K562 (cell line): ENCODE data around the gene CFAP410. TPM values are rescaled to one million over a fixed set of nuclear protein-coding genes. Genes with fewer than 3 reads are reported as not detected.

Experiments used
- ATAC-seq: fragments of 200-7000 bp; cut with Tn5 transposase; 3 replicates; pipeline ENCODE4 v1.9.1; 2020; ENCODE audit warnings: moderate library complexity
- BruUV-seq: library from RNA; stranded (reverse); fragments of 400-500 nt; replicated peaks from 2 replicates; lab custom pipeline; 2021; lab: Mats Ljungman, UMichigan
- CTCF ChIA-PET: fragments of 300-600 bp; formaldehyde crosslinking; extraction: SDS; loops from one replicate; lab custom pipeline; 2021; ENCODE audit warnings: low intra/inter-chr PET ratio; lab: Yijun Ruan, JAX
- POLR2A ChIA-PET: fragments of 300-600, 350-650 bp; sonication (Branson Sonifier 250); formaldehyde crosslinking; extraction: SDS; loops from one replicate; lab custom pipeline; 2021; ENCODE audit warnings: antibody characterized with exemption, inconsistent platforms; lab: Yijun Ruan, JAX
- DNase-seq, 4 experiments: peaks; one replicate each; pipeline versions ENCODE4 v3.0.0 to v3.0.0-alpha.2; 2011 to 2018; ENCODE audit warnings: low spot score in 3 of 4, mixed read lengths in 3 of 4; ENCODE audit errors: extremely low read depth in 1 of 4
- FAIRE-seq: peaks from 2 replicates; lab custom pipeline; 2011; peaks lifted over from hg19 to GRCh38; lab: Jason Lieb, UNC
- H2AFZ ChIP-seq: 2 replicates; pipeline ENCODE4 v1.6.0; 2011; ENCODE audit warnings: low read depth, low read length, control low read depth, inconsistent platforms
- H3K27ac ChIP-seq: fragments of 200-600 bp; 3 replicates; pipeline ENCODE4 v1.8.0; 2011; ENCODE audit warnings: low read depth, mild to moderate bottlenecking, control low read depth, inconsistent platforms, low read length, moderate library complexity, mixed read lengths; ENCODE audit errors: extremely low read depth
- H3K27me3 ChIP-seq, 2 experiments: fragments of 300-600 bp in 1 of 2; 2 replicates in 1 of 2; 3 replicates in 1 of 2; pipeline versions ENCODE4 v1.6.0 to v1.8.0; 2011; ENCODE audit warnings: inconsistent platforms in 2 of 2, low read length in 2 of 2, mild to moderate bottlenecking in 1 of 2, mixed read lengths in 1 of 2, moderate library complexity in 1 of 2; ENCODE audit not compliant: control insufficient read depth in 2 of 2, insufficient read depth in 2 of 2
- H3K36me3 ChIP-seq: fragments of 300-600 bp; 3 replicates; pipeline ENCODE4 v1.8.0; 2011; ENCODE audit warnings: mild to moderate bottlenecking, low read length, inconsistent platforms; ENCODE audit not compliant: control insufficient read depth, insufficient read depth
- H3K4me1 ChIP-seq, 2 experiments: fragments of 200-600 bp in 1 of 2; replicated peaks in 1 of 2; 2 replicates in 1 of 2; 3 replicates in 1 of 2; pipeline versions ENCODE4 v1.5.1 to v1.8.0; 2011; ENCODE audit warnings: inconsistent platforms in 2 of 2, low read length in 2 of 2, mild to moderate bottlenecking in 1 of 2, mixed read lengths in 1 of 2, moderate library complexity in 1 of 2; ENCODE audit not compliant: control insufficient read depth in 2 of 2, insufficient read depth in 2 of 2
- H3K4me2 ChIP-seq: 2 replicates; pipeline ENCODE4 v1.6.1; 2011; ENCODE audit warnings: low read length, control low read depth, inconsistent platforms, mixed read lengths; ENCODE audit not compliant: insufficient read depth
- H3K4me3 ChIP-seq: fragments of 200-600 bp; sonication (generic), shearing (Covaris generic); 2 replicates; pipeline ENCODE4 v1.5.1; 2016; ENCODE audit warnings: control low read depth, inconsistent platforms
- H3K79me2 ChIP-seq: fragments of 200-600 bp; 3 replicates; pipeline ENCODE4 v1.8.0; 2011; ENCODE audit warnings: low read length, inconsistent platforms; ENCODE audit not compliant: control insufficient read depth, insufficient read depth
- H3K9ac ChIP-seq, 2 experiments: 2 replicates each; pipeline versions ENCODE4 v1.6.0 to v1.6.1; 2011; ENCODE audit warnings: low read depth in 2 of 2, low read length in 2 of 2, control low read depth in 1 of 2, inconsistent platforms in 1 of 2, mild to moderate bottlenecking in 1 of 2, mixed read lengths in 1 of 2; ENCODE audit not compliant: insufficient read depth in 1 of 2
- H3K9me1 ChIP-seq: one replicate; pipeline ENCODE4 v1.6.0; 2011; ENCODE audit warnings: inconsistent platforms, mild to moderate bottlenecking, low read length, moderate library complexity; ENCODE audit not compliant: control insufficient read depth, insufficient read depth
- H3K9me3 ChIP-seq: replicated peaks from 2 replicates; pipeline ENCODE4 v1.5.1; 2011; ENCODE audit warnings: low read depth, low read length, inconsistent platforms; ENCODE audit not compliant: control insufficient read depth, insufficient read depth
- H4K20me1 ChIP-seq: replicated peaks from 2 replicates; pipeline ENCODE4 v1.6.1; 2011; ENCODE audit warnings: low read length, inconsistent platforms, mixed read lengths; ENCODE audit not compliant: control insufficient read depth, insufficient read depth
- BCOR ChIP-seq: fragments of 450-650 bp; IDR thresholded peaks from 2 replicates; pipeline ENCODE4 v1.6.1; 2016
- BRCA1 ChIP-seq, 2 experiments: fragments of 450-650 bp in 1 of 2; sonication (generic) in 1 of 2; formaldehyde crosslinking in 1 of 2; IDR thresholded peaks; 2 replicates each; pipeline versions ENCODE4 v1.5.0 to v1.6.1; 2017 to 2020; ENCODE audit warnings: mild to moderate bottlenecking in 1 of 2, missing genetic modification reagents in 1 of 2
- CBX3 ChIP-seq, 2 experiments: IDR thresholded peaks; 1 replicate in 1 of 2; 2 replicates in 1 of 2; pipeline ENCODE4 v1.6.1; 2012; ENCODE audit warnings: inconsistent platforms in 2 of 2, low read length in 2 of 2, borderline replicate concordance in 1 of 2, control low read depth in 1 of 2
- GABPB1 ChIP-seq: sonication (generic); formaldehyde crosslinking; IDR thresholded peaks from 2 replicates; pipeline ENCODE4 v1.8.0; 2022; ENCODE audit warnings: mild to moderate bottlenecking, missing genetic modification reagents
- GTF2F1 ChIP-seq: IDR thresholded peaks from 2 replicates; pipeline ENCODE4 v1.6.1; 2011; ENCODE audit warnings: low read depth, low read length, improper control_type of control experiment
- NEUROD1 ChIP-seq: fragments of 150-350 bp; IDR thresholded peaks from 2 replicates; pipeline ENCODE4 v1.6.1; 2014; ENCODE audit warnings: borderline replicate concordance, low read length, low read depth; ENCODE audit not compliant: partially characterized antibody
- RBM17 ChIP-seq: fragments of 200-400 bp; formaldehyde crosslinking; IDR thresholded peaks from 2 replicates; pipeline ENCODE4 v1.6.1; 2017; ENCODE audit warnings: low read depth, mild to moderate bottlenecking, low read length, borderline replicate concordance
- TARDBP ChIP-seq: fragments of 450-650 bp; IDR thresholded peaks from 2 replicates; pipeline ENCODE4 v1.6.1; 2016
- ZNF324 ChIP-seq: fragments of 250-450 bp; sonication (Bioruptor Pico); IDR thresholded peaks from 2 replicates; pipeline ENCODE4 v1.4.0; 2020; ENCODE audit warnings: mild to moderate bottlenecking
- WGBS: fragments of 100-300 bp; shearing (Covaris generic); methylation state at CpG from one replicate; pipeline ENCODE4 v1.1.6; 2016; ENCODE audit warnings: low coverage, mixed read lengths; ENCODE audit not compliant: insufficient coverage; ENCODE audit errors: missing lambda C conversion rate; 5-methylcytosine and 5-hydroxymethylcytosine counted together
- in situ Hi-C: fragments of 300-500 bp; cut with MboI; formaldehyde crosslinking; loops from 4 replicates; pipeline ENCODE4 v1.15.0; 2018; ENCODE audit warnings: inconsistent platforms, mixed read lengths
- intact Hi-C: fragments of 100-400 bp; cut with micrococcal nuclease; formaldehyde crosslinking; loops from 2 replicates; pipeline ENCODE4 v1.14.2; 2022
- polyA plus RNA-seq, 8 experiments: library from polyadenylated mRNA; depleted of rRNA in 4 of 8; stranded (reverse) in 5 of 8; unstranded in 3 of 8; fragments of >200 nt; fragmentation: Nextera tagmentation in 2 of 8; fragmentation: Illumina TruSeq in 1 of 8; extraction: Ambion mirVana in 2 of 8; extraction: Trizol in 1 of 8; gene quantifications; 2 replicates each; pipeline versions ENCODE4 v1.2.1 to v1.2.3, GENCODE V29; 2011 to 2014; ENCODE audit warnings: inconsistent platforms in 1 of 8, missing spikeins in 1 of 8
- total RNA-seq, 7 experiments: library from RNA; depleted of rRNA in 6 of 7; stranded (reverse); fragments of >200 nt in 6 of 7; fragmentation: Illumina TruSeq in 2 of 7; extraction: Trizol in 2 of 7; gene quantifications; 2 replicates each; pipeline versions ENCODE4 v1.2.1 to v1.2.3, GENCODE V29; 2011 to 2021; ENCODE audit warnings: low replicate concordance in 1 of 7
- TF ChIP-seq, protein P1 (sequence below): fragments of 450-650 bp; IDR thresholded peaks from 2 replicates; pipeline ENCODE4 v1.6.1; 2016; ENCODE audit warnings: low read depth, mild to moderate bottlenecking, moderate library complexity
- TF ChIP-seq, protein P2 (sequence below): sonication (generic); formaldehyde crosslinking; IDR thresholded peaks from 2 replicates; pipeline ENCODE4 v1.8.1; 2023; ENCODE audit warnings: missing genetic modification reagents, mild to moderate bottlenecking, borderline replicate concordance

Gene CFAP410
- total and polyA plus RNA-seq, 9 of the 15 experiments (the other 6 are each of a cell fraction or from before 2014, with no cell fraction given), result 0.07 to 17.3 (median 2.3) TPM

DNA sequence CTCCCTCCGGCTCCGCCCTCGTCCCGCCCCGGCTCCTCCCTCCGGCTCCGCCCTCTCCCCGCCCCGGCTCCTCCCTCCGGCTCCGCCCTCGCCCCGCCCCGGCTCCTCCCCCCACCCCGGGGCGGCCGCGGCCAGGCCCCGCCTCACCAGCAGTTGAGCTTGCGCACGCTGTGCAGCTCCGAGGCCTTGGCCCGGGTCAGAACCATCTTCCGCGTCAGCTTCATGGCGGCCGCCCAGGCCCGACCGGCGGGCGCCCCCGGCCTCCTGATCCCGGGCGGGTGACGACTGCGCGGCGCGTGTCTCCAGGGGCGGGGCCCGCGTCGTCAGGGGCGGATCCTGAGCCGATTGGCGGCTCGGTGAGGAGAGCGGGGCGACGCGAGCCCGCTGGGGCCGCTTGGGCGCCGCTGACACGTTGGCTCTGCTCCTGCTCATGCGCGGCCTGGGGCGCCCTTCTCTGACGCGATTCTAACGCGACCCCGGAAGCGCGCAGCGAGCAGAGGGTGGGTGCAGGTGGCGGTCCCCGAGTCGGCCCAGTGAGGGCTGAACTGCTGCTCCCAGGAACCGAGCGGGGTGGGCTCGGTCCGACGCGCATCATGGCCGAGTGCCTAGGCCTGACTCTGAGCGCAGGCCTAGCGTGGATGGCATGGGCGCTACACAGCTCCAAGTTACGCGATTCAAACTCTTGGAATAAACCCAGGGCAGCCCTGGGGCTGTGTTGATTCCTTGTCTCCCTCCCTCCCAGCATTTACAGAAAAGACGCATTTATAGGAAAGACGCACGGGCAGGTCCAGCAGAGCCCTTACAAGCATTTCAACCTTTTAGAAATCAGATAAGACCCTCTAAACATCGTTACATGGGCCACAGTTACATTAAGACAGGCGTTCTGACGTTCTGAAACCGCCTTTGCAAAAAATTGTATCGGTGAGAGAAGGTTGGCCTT lies at the start of gene CFAP410 (continued):
- TF ChIP-seq BRCA1 (IDR thresholded peaks at IDR 0.05) (no peak), BRCA1 (CRISPR knock-in tag; IDR thresholded peaks at IDR 0.05) (no peak), BCOR (no peak), GTF2F1 (no peak), RBM17 (no peak), NEUROD1 (peak; percentile 61), GABPB1 (peak; percentile 84), TARDBP (peak; percentile 56; the same call in 1 of the 2 replicates)
- TF ChIP-seq, protein P1, sequence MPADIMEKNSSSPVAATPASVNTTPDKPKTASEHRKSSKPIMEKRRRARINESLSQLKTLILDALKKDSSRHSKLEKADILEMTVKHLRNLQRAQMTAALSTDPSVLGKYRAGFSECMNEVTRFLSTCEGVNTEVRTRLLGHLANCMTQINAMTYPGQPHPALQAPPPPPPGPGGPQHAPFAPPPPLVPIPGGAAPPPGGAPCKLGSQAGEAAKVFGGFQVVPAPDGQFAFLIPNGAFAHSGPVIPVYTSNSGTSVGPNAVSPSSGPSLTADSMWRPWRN, result no peak

DNA sequence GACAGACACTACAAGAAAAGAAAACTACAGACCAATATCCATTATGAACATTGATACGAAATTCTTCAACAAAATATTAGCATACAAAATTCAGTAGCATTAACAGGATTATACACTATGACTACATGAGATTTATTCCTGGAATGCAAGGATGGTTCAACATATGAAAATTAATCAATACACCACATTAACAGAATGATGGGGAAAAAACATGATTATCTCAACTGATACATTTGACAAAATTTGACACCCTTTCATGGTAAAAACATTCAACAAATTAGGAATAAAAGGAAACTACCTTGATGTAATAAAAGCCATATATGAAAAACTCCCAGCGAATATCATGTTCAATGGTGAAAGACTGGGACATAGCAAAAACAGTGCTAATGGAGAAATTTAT lies 45.8 kb upstream of the CFAP410 start:
- no peak overlapping the region for H3K27ac ChIP-seq
- TF ChIP-seq CBX3 (IDR thresholded peaks at IDR 0.05; ENCODE audit: borderline replicate concordance in 1 of 2, low read length in 2 of 2) (0 out of 3 replicates have a peak, but pooled peaks of 1 of the 2 experiments have one; percentile 11), ZNF324 (CRISPR knock-in tag) (peak; percentile 97)
- TF ChIP-seq, protein P2, sequence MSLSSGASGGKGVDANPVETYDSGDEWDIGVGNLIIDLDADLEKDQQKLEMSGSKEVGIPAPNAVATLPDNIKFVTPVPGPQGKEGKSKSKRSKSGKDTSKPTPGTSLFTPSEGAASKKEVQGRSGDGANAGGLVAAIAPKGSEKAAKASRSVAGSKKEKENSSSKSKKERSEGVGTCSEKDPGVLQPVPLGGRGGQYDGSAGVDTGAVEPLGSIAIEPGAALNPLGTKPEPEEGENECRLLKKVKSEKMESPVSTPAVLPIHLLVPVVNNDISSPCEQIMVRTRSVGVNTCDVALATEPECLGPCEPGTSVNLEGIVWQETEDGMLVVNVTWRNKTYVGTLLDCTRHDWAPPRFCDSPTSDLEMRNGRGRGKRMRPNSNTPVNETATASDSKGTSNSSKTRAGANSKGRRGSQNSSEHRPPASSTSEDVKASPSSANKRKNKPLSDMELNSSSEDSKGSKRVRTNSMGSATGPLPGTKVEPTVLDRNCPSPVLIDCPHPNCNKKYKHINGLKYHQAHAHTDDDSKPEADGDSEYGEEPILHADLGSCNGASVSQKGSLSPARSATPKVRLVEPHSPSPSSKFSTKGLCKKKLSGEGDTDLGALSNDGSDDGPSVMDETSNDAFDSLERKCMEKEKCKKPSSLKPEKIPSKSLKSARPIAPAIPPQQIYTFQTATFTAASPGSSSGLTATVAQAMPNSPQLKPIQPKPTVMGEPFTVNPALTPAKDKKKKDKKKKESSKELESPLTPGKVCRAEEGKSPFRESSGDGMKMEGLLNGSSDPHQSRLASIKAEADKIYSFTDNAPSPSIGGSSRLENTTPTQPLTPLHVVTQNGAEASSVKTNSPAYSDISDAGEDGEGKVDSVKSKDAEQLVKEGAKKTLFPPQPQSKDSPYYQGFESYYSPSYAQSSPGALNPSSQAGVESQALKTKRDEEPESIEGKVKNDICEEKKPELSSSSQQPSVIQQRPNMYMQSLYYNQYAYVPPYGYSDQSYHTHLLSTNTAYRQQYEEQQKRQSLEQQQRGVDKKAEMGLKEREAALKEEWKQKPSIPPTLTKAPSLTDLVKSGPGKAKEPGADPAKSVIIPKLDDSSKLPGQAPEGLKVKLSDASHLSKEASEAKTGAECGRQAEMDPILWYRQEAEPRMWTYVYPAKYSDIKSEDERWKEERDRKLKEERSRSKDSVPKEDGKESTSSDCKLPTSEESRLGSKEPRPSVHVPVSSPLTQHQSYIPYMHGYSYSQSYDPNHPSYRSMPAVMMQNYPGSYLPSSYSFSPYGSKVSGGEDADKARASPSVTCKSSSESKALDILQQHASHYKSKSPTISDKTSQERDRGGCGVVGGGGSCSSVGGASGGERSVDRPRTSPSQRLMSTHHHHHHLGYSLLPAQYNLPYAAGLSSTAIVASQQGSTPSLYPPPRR (CRISPR knock-in tag), result no peak
- TF ChIP-seq, all 486 proteins: peak for 2
- ChIA-PET CTCF (no interaction called here), POLR2A (no interaction called here)
- WGBS, result 0% methylated on average over 2 of the region's 2 CpGs
- H3K9me3 ChIP-seq, result no peaks in the 10 kb centered on the region
- intact Hi-C loops (no loop called here), in situ Hi-C loops (no loop called here)
- H3K36me3 ChIP-seq, result no peaks in the 10 kb centered on the region
- no peak for FAIRE-seq
- no peak for DNase-seq
- H2AFZ ChIP-seq, result no peak overlapping the region
- H3K79me2 ChIP-seq, result no peaks in the 10 kb centered on the region
- H3K4me3 ChIP-seq, result no peak overlapping the region
- no peak for ATAC-seq
- no TSS peak for BruUV-seq
- peaks cover 7 to 11% of the 10 kb centered on the region in 2 experiments; a peak in 3 of 5 replicates for H3K27me3 ChIP-seq
- H3K4me1 ChIP-seq, result peaks cover 0 to 3% of the 10 kb centered on the region in 2 experiments; a peak in 1 of 5 replicates
- H3K9me1 ChIP-seq, result no peaks in the 10 kb centered on the region
- H3K9ac ChIP-seq, result no peak overlapping the region
- H4K20me1 ChIP-seq, result no peaks in the 10 kb centered on the region
- H3K4me2 ChIP-seq, result no peak overlapping the region
